ENCODE data around the gene CTCF.

CTCF gene

DNA sequence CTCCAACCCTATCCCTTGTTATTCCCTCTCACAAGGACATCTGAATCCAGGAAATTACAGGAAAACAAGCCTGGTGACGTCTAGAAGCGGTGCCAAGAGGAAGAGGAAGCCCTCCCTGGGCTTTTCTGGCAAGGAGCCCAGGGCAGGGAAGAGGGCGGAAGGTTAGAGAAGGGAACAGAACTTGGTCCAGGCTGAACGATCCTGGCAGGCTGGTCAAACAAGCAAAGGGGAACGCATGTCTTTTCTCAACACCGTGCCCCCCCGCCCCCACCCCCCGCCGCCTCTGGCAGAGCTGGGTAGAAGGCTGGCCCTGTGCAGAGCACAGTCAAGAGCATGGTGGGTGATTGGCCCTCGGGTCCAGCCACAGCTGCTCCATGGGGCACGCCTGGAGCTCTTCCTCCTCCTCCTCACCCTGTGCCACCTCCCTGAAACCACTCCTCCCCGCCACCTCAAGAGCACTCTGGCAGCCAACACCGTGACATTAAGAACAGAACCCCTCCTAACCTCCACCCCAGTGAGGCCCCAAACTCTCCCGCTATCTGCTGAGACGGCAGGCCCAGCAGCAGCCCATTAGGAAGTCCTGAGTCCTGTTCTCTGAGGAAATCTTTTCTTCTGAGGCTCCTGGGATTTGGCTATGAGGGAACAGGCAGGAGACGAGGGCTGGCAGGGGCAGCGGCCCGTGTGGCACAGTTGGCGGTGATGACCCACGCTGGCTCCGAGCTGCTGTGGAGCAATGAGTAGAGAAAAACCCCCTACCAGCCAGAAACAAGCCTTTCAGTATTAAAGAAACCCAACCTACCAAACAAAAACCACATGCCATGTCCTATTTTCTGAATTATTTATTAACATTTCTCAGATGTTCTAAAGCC, 111.6 kb downstream of the CTCF start:
- ChIA-PET CTCF (interaction anchor here (0.8 to 18.5 kb wide), 24 partner anchors 9 to 361 kb away, joined by 3 to 357 read pairs (median 8); partner anchors contain the start of genes ACD, CTRL, PARD6A and PSMB10), POLR2A (interaction anchor here (0.5 kb wide), 1 partner anchor 128 kb away, joined by 3 read pairs; no protein-coding TSS in a partner anchor)
- TF ChIP-seq, protein P1, sequence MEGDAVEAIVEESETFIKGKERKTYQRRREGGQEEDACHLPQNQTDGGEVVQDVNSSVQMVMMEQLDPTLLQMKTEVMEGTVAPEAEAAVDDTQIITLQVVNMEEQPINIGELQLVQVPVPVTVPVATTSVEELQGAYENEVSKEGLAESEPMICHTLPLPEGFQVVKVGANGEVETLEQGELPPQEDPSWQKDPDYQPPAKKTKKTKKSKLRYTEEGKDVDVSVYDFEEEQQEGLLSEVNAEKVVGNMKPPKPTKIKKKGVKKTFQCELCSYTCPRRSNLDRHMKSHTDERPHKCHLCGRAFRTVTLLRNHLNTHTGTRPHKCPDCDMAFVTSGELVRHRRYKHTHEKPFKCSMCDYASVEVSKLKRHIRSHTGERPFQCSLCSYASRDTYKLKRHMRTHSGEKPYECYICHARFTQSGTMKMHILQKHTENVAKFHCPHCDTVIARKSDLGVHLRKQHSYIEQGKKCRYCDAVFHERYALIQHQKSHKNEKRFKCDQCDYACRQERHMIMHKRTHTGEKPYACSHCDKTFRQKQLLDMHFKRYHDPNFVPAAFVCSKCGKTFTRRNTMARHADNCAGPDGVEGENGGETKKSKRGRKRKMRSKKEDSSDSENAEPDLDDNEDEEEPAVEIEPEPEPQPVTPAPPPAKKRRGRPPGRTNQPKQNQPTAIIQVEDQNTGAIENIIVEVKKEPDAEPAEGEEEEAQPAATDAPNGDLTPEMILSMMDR (IDR thresholded peaks at IDR 0.05; ENCODE audit: control extremely low read depth, extremely low read depth, low read depth, missing control alignments): no peak
- DNase-seq (ENCODE audit: extremely low spot score): no peak

DNA sequence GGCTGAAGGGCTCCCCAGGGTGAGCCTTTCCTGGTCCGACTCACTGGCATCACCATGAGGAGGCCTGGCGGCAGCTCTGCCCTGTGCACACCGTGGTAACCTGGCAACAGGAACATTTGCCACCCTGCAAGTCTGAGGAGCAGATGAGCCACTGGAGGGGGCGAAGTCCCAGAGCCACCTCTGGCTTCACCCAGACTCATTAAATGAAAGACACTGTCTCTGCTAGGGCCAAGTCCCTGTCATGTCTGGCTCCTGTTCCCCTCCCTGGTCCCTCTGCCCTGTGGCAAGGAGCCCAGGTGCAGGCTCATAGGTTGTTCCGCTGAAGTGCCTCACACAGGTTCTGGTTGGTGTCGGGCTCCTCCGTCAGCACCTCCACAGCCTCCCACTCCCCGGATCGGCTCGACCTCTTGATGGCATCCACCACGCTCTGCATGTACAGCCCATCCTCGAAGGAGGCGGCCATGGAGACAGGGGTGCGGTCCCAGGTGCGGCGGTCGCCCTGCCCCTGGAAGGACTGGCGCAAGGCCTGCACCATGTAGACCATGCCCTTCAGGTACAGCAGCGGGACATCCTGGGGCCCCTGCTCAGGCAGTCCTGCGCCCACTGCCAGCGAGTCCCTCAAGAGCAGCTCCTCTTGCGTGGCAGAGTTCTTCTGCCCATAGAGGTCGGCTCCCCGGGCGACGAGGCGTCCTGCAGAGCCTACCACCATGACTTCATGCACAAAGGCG, 112.7 kb downstream of the CTCF start:
- DNase-seq (ENCODE audit: extremely low spot score): no peak
- ChIA-PET POLR2A (no interaction called here), CTCF (interaction anchor here (1.1 to 3.8 kb wide), 3 partner anchors 12 to 154 kb away, joined by 4 to 14 read pairs (median 10); no protein-coding TSS in a partner anchor)
- TF ChIP-seq, protein P1 (IDR thresholded peaks at IDR 0.05; ENCODE audit: control extremely low read depth, extremely low read depth, low read depth, missing control alignments): no peak

DNA sequence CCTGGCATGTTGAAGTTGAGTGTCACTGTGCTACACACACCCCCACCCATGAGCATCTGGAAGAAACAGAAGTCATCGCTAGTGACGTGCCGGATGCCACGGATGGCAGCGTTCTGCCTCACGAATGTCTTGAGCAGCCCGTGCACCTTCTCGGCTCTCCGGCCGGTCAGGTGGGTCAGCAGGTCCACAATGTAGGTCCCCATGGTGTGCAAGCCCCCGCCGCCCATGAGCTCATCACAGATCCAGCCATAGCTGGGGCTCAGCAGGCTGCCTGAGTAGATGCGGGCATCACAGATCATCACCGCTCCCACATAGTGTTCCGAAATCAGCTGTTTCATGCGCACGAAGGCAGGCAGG, 113.2 kb downstream of the CTCF start:
- POLR2A ChIA-PET: no interaction called here
- CTCF ChIA-PET: interaction anchor here (2.3 kb wide), 1 partner anchor 154 kb away, joined by 10 read pairs; no protein-coding TSS in a partner anchor

DNA sequence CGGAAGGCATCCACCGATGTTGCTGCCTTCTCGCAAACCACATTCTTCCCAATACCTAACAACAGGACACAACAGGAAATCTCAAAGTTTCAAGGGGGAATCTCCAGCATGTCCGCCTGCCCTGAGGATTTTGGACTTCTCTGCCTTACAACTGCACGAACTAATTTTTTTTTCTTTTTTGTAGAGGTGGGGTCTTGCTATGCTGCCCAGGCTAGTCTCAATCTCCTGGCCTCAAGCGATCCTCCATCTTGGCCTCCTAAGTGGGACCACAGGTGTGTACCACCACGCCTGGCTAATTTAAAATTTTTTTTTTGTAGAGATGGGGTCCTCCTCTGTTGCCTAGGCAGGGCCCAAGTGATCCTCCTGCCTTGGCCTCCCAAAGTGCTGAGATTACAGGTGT, 113.7 kb downstream of the CTCF start:
- ChIA-PET CTCF (interaction anchor here (1.0 to 2.3 kb wide), 4 partner anchors 8 to 155 kb away, joined by 3 to 10 read pairs (median 5); no protein-coding TSS in a partner anchor), POLR2A (no interaction called here)
- no peak for DNase-seq (ENCODE audit: extremely low spot score)
- TF ChIP-seq, protein P1 (IDR thresholded peaks at IDR 0.05; ENCODE audit: control extremely low read depth, extremely low read depth, low read depth, missing control alignments): no peak

More for the DNA sequence above, 113.2 kb downstream of the CTCF start:
- TF ChIP-seq, protein P1 (IDR thresholded peaks at IDR 0.05; ENCODE audit: control extremely low read depth, extremely low read depth, low read depth, missing control alignments): no peak
- no peak for DNase-seq (ENCODE audit: extremely low spot score)

DNA sequence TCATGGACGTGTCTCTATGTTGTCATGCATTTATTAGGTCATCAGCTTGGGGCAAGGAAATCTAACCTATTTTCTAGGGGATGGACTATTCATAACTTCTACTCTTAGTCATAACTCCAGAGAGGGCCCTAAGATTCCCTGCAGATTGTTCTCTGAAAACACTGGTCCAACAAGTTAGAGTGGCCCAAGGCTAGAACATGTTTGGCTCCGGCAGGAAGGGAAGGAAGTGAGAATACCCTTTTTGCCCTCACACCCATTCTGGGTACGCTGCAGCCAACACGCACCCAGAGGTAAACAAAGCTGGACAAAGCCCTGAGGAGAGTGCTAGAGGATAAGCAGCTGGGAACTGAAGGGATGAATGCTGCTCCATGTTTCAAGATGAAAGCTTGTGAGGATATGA, 114.2 kb downstream of the CTCF start:
- ChIA-PET POLR2A (no interaction called here), CTCF (interaction anchor here (1.0 to 2.3 kb wide), 5 partner anchors 8 to 251 kb away, joined by 3 to 10 read pairs (median 5); no protein-coding TSS in a partner anchor)
- no peak for DNase-seq (ENCODE audit: extremely low spot score)
- TF ChIP-seq, protein P1 (IDR thresholded peaks at IDR 0.05; ENCODE audit: control extremely low read depth, extremely low read depth, low read depth, missing control alignments): no peak

DNA sequence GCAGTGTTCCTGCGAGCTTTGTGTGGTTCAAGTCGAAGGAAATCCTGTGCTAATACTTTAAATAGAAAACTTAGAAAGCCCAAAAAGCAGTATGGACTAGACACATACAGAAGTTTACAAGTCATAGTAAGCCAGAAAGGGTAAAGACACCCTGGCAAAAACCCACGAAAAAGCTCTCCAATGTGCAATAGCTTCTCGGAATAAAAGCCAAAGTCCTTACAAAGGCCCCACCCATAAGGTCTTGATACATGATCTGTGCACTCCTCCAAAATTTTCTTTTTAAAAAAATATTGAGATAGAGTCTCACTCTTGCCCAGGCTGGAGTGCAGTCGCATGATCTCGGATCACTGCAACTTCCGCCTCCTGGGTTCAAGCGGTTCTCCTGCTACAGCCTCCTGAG, 114.6 kb downstream of the CTCF start:
- DNase-seq (ENCODE audit: extremely low spot score): no peak
- ChIA-PET POLR2A (no interaction called here), CTCF (interaction anchor here (1.0 to 2.3 kb wide), 5 partner anchors 9 to 251 kb away, joined by 3 to 10 read pairs (median 5); no protein-coding TSS in a partner anchor)
- TF ChIP-seq, protein P1 (IDR thresholded peaks at IDR 0.05; ENCODE audit: control extremely low read depth, extremely low read depth, low read depth, missing control alignments): no peak
